H1 (cell line): ENCODE results near the gene IRGC. TPM values are rescaled to one million over a fixed set of nuclear protein-coding genes. Genes with fewer than 3 reads are reported as not detected.

Experiments used
- CTCF ChIA-PET: fragments of 300-600 bp; sonication (Branson Sonifier 250); formaldehyde crosslinking; loops from one replicate; lab custom pipeline; 2021; ENCODE audit not compliant: partially characterized antibody; lab: Charles Lee
- POLR2A ChIA-PET: fragments of 300-600 bp; sonication (Branson Sonifier 250); formaldehyde crosslinking; loops from one replicate; lab custom pipeline; 2021; ENCODE audit warnings: inconsistent platforms; ENCODE audit not compliant: partially characterized antibody; lab: Charles Lee
- DNase-seq, 2 experiments: peaks; one replicate each; pipeline versions ENCODE4 v3.0.0 to v3.0.0-alpha.2; 2010 to 2022; ENCODE audit warnings: low spot score in 2 of 2, low read depth in 1 of 2, mixed read lengths in 1 of 2
- FAIRE-seq: peaks from 2 replicates; lab custom pipeline; 2011; peaks lifted over from hg19 to GRCh38; lab: Jason Lieb, UNC
- H2AFZ ChIP-seq: 2 replicates; pipeline ENCODE4 v1.8.1; 2012; ENCODE audit warnings: low read length, inconsistent platforms
- H2AK5ac ChIP-seq: 2 replicates; pipeline ENCODE4 v1.6.1; 2013; ENCODE audit warnings: low read depth, low read length
- H2BK120ac ChIP-seq: replicated peaks from 2 replicates; pipeline ENCODE3; 2013; ENCODE audit warnings: low read depth, low read length, inconsistent platforms
- H2BK12ac ChIP-seq: 2 replicates; pipeline ENCODE4 v1.6.1; 2013; ENCODE audit warnings: low read depth, low read length
- H2BK15ac ChIP-seq: 2 replicates; pipeline ENCODE4 v1.6.1; 2013; ENCODE audit warnings: low read length
- H2BK20ac ChIP-seq: 2 replicates; pipeline ENCODE4 v1.6.1; 2013; ENCODE audit warnings: low read length
- H2BK5ac ChIP-seq: 2 replicates; pipeline ENCODE4 v1.6.1; 2013; ENCODE audit warnings: low read depth, low read length
- H3K14ac ChIP-seq: 2 replicates; pipeline ENCODE4 v1.6.1; 2013; ENCODE audit warnings: inconsistent platforms; ENCODE audit not compliant: insufficient read length
- H3K18ac ChIP-seq: 2 replicates; pipeline ENCODE4 v1.6.1; 2013; ENCODE audit warnings: low read length; ENCODE audit errors: extremely low read depth
- H3K23ac ChIP-seq: 2 replicates; pipeline ENCODE4 v1.6.1; 2013; ENCODE audit warnings: inconsistent platforms; ENCODE audit not compliant: insufficient read length
- H3K23me2 ChIP-seq: 2 replicates; pipeline ENCODE4 v1.6.1; 2013; ENCODE audit warnings: low read depth, low read length
- H3K27ac ChIP-seq: 2 replicates; pipeline ENCODE4 v1.6.1; 2011; ENCODE audit warnings: low read depth, low read length, inconsistent platforms
- H3K27me3 ChIP-seq, 4 experiments: replicated peaks in 1 of 4; 1 replicate in 1 of 4; 2 replicates in 3 of 4; pipeline versions ENCODE4 v1.6.1 to v1.8.1; 2011 to 2013; ENCODE audit warnings: low read length in 3 of 4, mild to moderate bottlenecking in 3 of 4, inconsistent platforms in 2 of 4, mixed read lengths in 2 of 4, moderate library complexity in 1 of 4; ENCODE audit not compliant: control insufficient read depth in 3 of 4, insufficient read depth in 3 of 4; ENCODE audit errors: extremely low read depth in 1 of 4
- H3K36me3 ChIP-seq, 4 experiments: 2 replicates each; pipeline versions ENCODE4 v1.6.1 to v1.8.1; 2011 to 2013; ENCODE audit warnings: mild to moderate bottlenecking in 4 of 4, low read length in 3 of 4, moderate library complexity in 2 of 4, control low read depth in 1 of 4, inconsistent platforms in 1 of 4; ENCODE audit not compliant: insufficient read depth in 4 of 4, control insufficient read depth in 2 of 4
- H3K4ac ChIP-seq: replicated peaks from 2 replicates; pipeline ENCODE3; 2013; ENCODE audit warnings: low read length, low read depth, mixed read lengths, inconsistent platforms; ENCODE audit not compliant: insufficient read length
- H3K4me1 ChIP-seq, 4 experiments: replicated peaks in 1 of 4; 1 replicate in 1 of 4; 2 replicates in 3 of 4; pipeline versions ENCODE4 v1.6.1 to v1.8.1; 2011 to 2013; ENCODE audit warnings: low read length in 3 of 4, inconsistent platforms in 2 of 4, mixed read lengths in 1 of 4; ENCODE audit not compliant: insufficient read depth in 4 of 4, control insufficient read depth in 3 of 4
- H3K4me2 ChIP-seq, 2 experiments: 2 replicates each; pipeline versions ENCODE4 v1.6.1 to v1.8.1; 2011 to 2013; ENCODE audit warnings: low read depth in 2 of 2, low read length in 2 of 2, control low read depth in 1 of 2, inconsistent platforms in 1 of 2, mild to moderate bottlenecking in 1 of 2; ENCODE audit not compliant: insufficient read depth in 1 of 2
- H3K4me3 ChIP-seq, 4 experiments: fragments of 200-600, 300-600 bp in 1 of 4; sonication (generic), shearing (Covaris generic), sonication (Bioruptor Twin) in 1 of 4; 2 replicates each; pipeline versions ENCODE4 v1.5.1 to v1.8.1; 2011 to 2016; ENCODE audit warnings: low read length in 4 of 4, low read depth in 3 of 4, control low read depth in 2 of 4, inconsistent platforms in 2 of 4, mild to moderate bottlenecking in 2 of 4, mixed read lengths in 1 of 4, moderate library complexity in 1 of 4; ENCODE audit not compliant: insufficient read depth in 2 of 4; ENCODE audit errors: extremely low read depth in 1 of 4
- H3K56ac ChIP-seq: replicated peaks from 2 replicates; pipeline ENCODE3; 2013; ENCODE audit warnings: low read depth, mild to moderate bottlenecking, mixed read lengths, low read length, inconsistent platforms; ENCODE audit not compliant: insufficient read length
- H3K79me1 ChIP-seq: 2 replicates; pipeline ENCODE4 v1.6.1; 2013; ENCODE audit warnings: low read depth, low read length, control low read depth
- H3K79me2 ChIP-seq, 2 experiments: 2 replicates each; pipeline versions ENCODE4 v1.6.1 to v1.8.1; 2012 to 2013; ENCODE audit warnings: low read length in 2 of 2, mild to moderate bottlenecking in 2 of 2, inconsistent platforms in 1 of 2; ENCODE audit not compliant: insufficient read depth in 2 of 2, control insufficient read depth in 1 of 2
- H3K9ac ChIP-seq, 4 experiments: replicated peaks in 1 of 4; 1 replicate in 1 of 4; 2 replicates in 3 of 4; pipeline versions ENCODE4 v1.6.1 to v1.8.1; 2011 to 2013; ENCODE audit warnings: low read depth in 3 of 4, low read length in 3 of 4, control low read depth in 2 of 4, mild to moderate bottlenecking in 2 of 4, moderate library complexity in 2 of 4, inconsistent platforms in 1 of 4; ENCODE audit errors: extremely low read depth in 1 of 4
- H3K9me3 ChIP-seq, 2 experiments: 2 replicates each; pipeline versions ENCODE4 v1.6.1 to v1.8.1; 2012 to 2013; ENCODE audit warnings: mild to moderate bottlenecking in 2 of 2, moderate library complexity in 2 of 2, control low read depth in 1 of 2, inconsistent platforms in 1 of 2, low read depth in 1 of 2, low read length in 1 of 2, mixed read lengths in 1 of 2; ENCODE audit not compliant: insufficient read depth in 2 of 2
- H4K20me1 ChIP-seq, 2 experiments: replicated peaks in 1 of 2; 2 replicates each; pipeline versions ENCODE3 to v1.8.1; 2011 to 2013; ENCODE audit warnings: inconsistent platforms in 2 of 2, low read length in 2 of 2, mild to moderate bottlenecking in 1 of 2; ENCODE audit not compliant: insufficient read depth in 2 of 2, control insufficient read depth in 1 of 2
- H4K5ac ChIP-seq: 2 replicates; pipeline ENCODE4 v1.6.1; 2013; ENCODE audit warnings: low read length, low read depth, mixed read lengths, inconsistent platforms; ENCODE audit not compliant: insufficient read length
- H4K8ac ChIP-seq: 2 replicates; pipeline ENCODE4 v1.8.0; 2013; ENCODE audit warnings: mild to moderate bottlenecking, moderate library complexity, low read length, inconsistent platforms; ENCODE audit not compliant: insufficient read depth; ENCODE audit errors: extremely low read depth
- H4K91ac ChIP-seq: replicated peaks from 2 replicates; pipeline ENCODE3; 2013; ENCODE audit warnings: low read length, mixed read lengths, inconsistent platforms; ENCODE audit not compliant: insufficient read length
- BACH1 ChIP-seq: IDR thresholded peaks from 2 replicates; pipeline ENCODE4 v1.6.1; 2012; ENCODE audit warnings: low read length, improper control_type of control experiment
- JUN ChIP-seq: IDR thresholded peaks from 2 replicates; pipeline ENCODE4 v1.6.1; 2011; ENCODE audit warnings: low read depth, mild to moderate bottlenecking, improper control_type of control experiment, low read length
- NANOG ChIP-seq: IDR thresholded peaks from 2 replicates; pipeline ENCODE4 v1.6.1; 2011; ENCODE audit warnings: low read length, low read depth, mild to moderate bottlenecking, inconsistent platforms; ENCODE audit not compliant: insufficient read depth, poor library complexity, severe bottlenecking
- PHF8 ChIP-seq: fragments of 200-600 bp; sonication (generic); conservative IDR thresholded peaks from 2 replicates; pipeline ENCODE4 v1.7.1; 2012; ENCODE audit warnings: low read depth, mild to moderate bottlenecking, inconsistent platforms, low read length, moderate library complexity
- RFX5 ChIP-seq: IDR thresholded peaks from 2 replicates; pipeline ENCODE4 v1.6.1; 2011; ENCODE audit warnings: low read depth, low read length, improper control_type of control experiment, borderline replicate concordance
- RNF2 ChIP-seq: fragments of 200-900, 300-1000 bp; sonication (generic); IDR thresholded peaks from 2 replicates; pipeline ENCODE4 v1.7.1; 2016; ENCODE audit warnings: borderline replicate concordance, low read depth, mild to moderate bottlenecking, antibody characterized with exemption, low read length; ENCODE audit not compliant: poor library complexity, severe bottlenecking; ENCODE audit errors: missing control alignments
- RXRA ChIP-seq: IDR thresholded peaks from 2 replicates; pipeline ENCODE4 v1.6.1; 2011; ENCODE audit warnings: low read depth, mild to moderate bottlenecking, low read length, moderate library complexity; ENCODE audit not compliant: insufficient read depth
- SIN3A ChIP-seq, 2 experiments: IDR thresholded peaks in 1 of 2; conservative IDR thresholded peaks in 1 of 2; 2 replicates each; pipeline ENCODE4 v1.6.1; 2011 to 2012; ENCODE audit warnings: low read length in 2 of 2, improper control_type of control experiment in 1 of 2, low read depth in 1 of 2, mild to moderate bottlenecking in 1 of 2
- TAF1 ChIP-seq: IDR thresholded peaks from 2 replicates; pipeline ENCODE4 v1.6.1; 2011; ENCODE audit warnings: mild to moderate bottlenecking, low read depth, low read length
- USF2 ChIP-seq: IDR thresholded peaks from 2 replicates; pipeline ENCODE4 v1.6.1; 2011; ENCODE audit warnings: low read length, improper control_type of control experiment
- WGBS, 2 experiments: shearing (Covaris generic) in 1 of 2; methylation state at CpG; one replicate each; pipeline versions ENCODE4 v1.1.6 to v1.1.7; 2013 to 2015; ENCODE audit warnings: low lambda C conversion rate in 2 of 2, mixed read lengths in 2 of 2, inconsistent platforms in 1 of 2, low coverage in 1 of 2, missing lambda C conversion rate in 1 of 2; ENCODE audit not compliant: insufficient replicate concordance in 2 of 2, insufficient coverage in 1 of 2, insufficient read length in 1 of 2; ENCODE audit errors: extremely low coverage in 1 of 2, missing lambda C conversion rate in 1 of 2; 5-methylcytosine and 5-hydroxymethylcytosine counted together
- polyA plus RNA-seq, 7 experiments: library from polyadenylated mRNA; depleted of rRNA in 3 of 7; stranded (reverse) in 5 of 7; unstranded in 2 of 7; fragments of >200 nt in 5 of 7; fragments of 200-250 nt in 2 of 7; gene quantifications; 1 replicate in 5 of 7; 2 replicates in 1 of 7; 4 replicates in 1 of 7; pipeline versions ENCODE4 v1.2.1 to v1.2.3, GENCODE V29; 2011 to 2013; ENCODE audit warnings: missing spikeins in 2 of 7, mixed read lengths in 2 of 7
- total RNA-seq: library from RNA; stranded (reverse); fragmentation: NEBNext Ultra II Directional; extraction: Animal tissue kit (Norgen Biotek cat#: 25700); gene quantifications from 2 replicates; pipeline ENCODE4 v1.2.1, GENCODE V29; 2021

Gene IRGC
- total and polyA plus RNA-seq, 2 of the 8 experiments (the other 6 are each of a cell fraction or from before 2014, with no cell fraction given), result not detected

- H3K4me1 ChIP-seq, result no peaks in the 10 kb centered on the region
- no peak overlapping the region for H2BK12ac ChIP-seq
- ChIA-PET POLR2A (interaction anchor here (0.6 to 1.1 kb wide), 2 partner anchors 8 to 69 kb away, joined by 3 read pairs; no protein-coding TSS in a partner anchor), CTCF (interaction anchor here (0.6 to 1.4 kb wide), 5 partner anchors 12 to 878 kb away, joined by 3 to 5 read pairs (median 4); partner anchors contain the start of gene PLAUR)
- H3K27ac ChIP-seq, result no peak overlapping the region
- no peaks in the 10 kb centered on the region for H3K79me2 ChIP-seq
- no peak overlapping the region for H3K4me2 ChIP-seq
- 77% methylated on average over 4 of the region's 4 CpGs; no CpG with 5 or more reads in 1 of the 2 experiments for WGBS, 2 experiments
- H3K56ac ChIP-seq, result no peak overlapping the region
- no peak overlapping the region for H2BK15ac ChIP-seq
- H3K23me2 ChIP-seq, result no peaks in the 10 kb centered on the region; the same call in 1 of the 2 replicates
- H2BK5ac ChIP-seq, result no peak overlapping the region
- no peak overlapping the region for H3K9ac ChIP-seq
- H4K20me1 ChIP-seq, result no peaks in the 10 kb centered on the region
- no peaks in the 10 kb centered on the region; a peak in 1 of 7 replicates for H3K27me3 ChIP-seq
- DNase-seq, result no peak
- H2AFZ ChIP-seq, result no peak overlapping the region
- no peak overlapping the region for H3K18ac ChIP-seq
- no peak overlapping the region for H4K8ac ChIP-seq
- H2BK20ac ChIP-seq, result no peak overlapping the region
- no peak for FAIRE-seq
- H4K5ac ChIP-seq, result no peak overlapping the region
- no peak overlapping the region for H3K23ac ChIP-seq
- no peak overlapping the region for H3K14ac ChIP-seq
- no peak overlapping the region for H2AK5ac ChIP-seq
- no peaks in the 10 kb centered on the region for H3K9me3 ChIP-seq
- H3K4ac ChIP-seq, result no peak overlapping the region
- no peaks in the 10 kb centered on the region for H3K79me1 ChIP-seq
- TF ChIP-seq TAF1, result no peak
- TF ChIP-seq PHF8, result no peak
- no peak for TF ChIP-seq USF2
- TF ChIP-seq RFX5, result no peak
- no peak for TF ChIP-seq JUN
- no peak for TF ChIP-seq NANOG
- no peak for TF ChIP-seq RNF2
- no peak for TF ChIP-seq BACH1
- no peak for TF ChIP-seq SIN3A (conservative IDR thresholded peaks at IDR 0.05 in 1 of 2, IDR thresholded peaks at IDR 0.05 in 1 of 2; ENCODE audit: low read depth in 1 of 2, low read length in 2 of 2)
- TF ChIP-seq RXRA, result no peak
- H2BK120ac ChIP-seq, result no peak overlapping the region
- H3K4me3 ChIP-seq, result no peak overlapping the region
- H3K36me3 ChIP-seq, result no peaks in the 10 kb centered on the region
- H4K91ac ChIP-seq, result no peak overlapping the region
These were observed 23.0 kb upstream of the IRGC start for GRCh38 chr19:43692877-43693276.
